OCI-LY7 (cell line): Measurements from ENCODE around the gene OBSL1. TPM values are rescaled to one million over a fixed set of nuclear protein-coding genes. Genes with fewer than 3 reads are reported as not detected.

Experiments used
- BruUV-seq: library from RNA; stranded (reverse); fragments of 400-500 nt; replicated peaks from 2 replicates; lab custom pipeline; 2021; lab: Mats Ljungman, UMichigan
- CTCF ChIA-PET: fragments of 300-600 bp; sonication (Branson Sonifier 250); formaldehyde crosslinking; loops from one replicate; lab custom pipeline; 2022; ENCODE audit warnings: antibody characterized with exemption; ENCODE audit not compliant: unreplicated experiment; lab: Charles Lee
- POLR2A ChIA-PET: fragments of 300-600 bp; sonication (Branson Sonifier 250); formaldehyde crosslinking; loops from one replicate; lab custom pipeline; 2022; ENCODE audit warnings: antibody characterized with exemption; lab: Charles Lee
- DNase-seq: peaks from one replicate; pipeline ENCODE4 v3.0.0-alpha.2; 2015; ENCODE audit warnings: low spot score
- H2AFZ ChIP-seq: fragments of 200-600 bp; sonication (generic), shearing (Covaris generic); 2 replicates; pipeline ENCODE4 v1.6.1; 2014; ENCODE audit warnings: mild to moderate bottlenecking, antibody characterized with exemption, low read length, moderate library complexity
- H3K27ac ChIP-seq: fragments of 200-600 bp; sonication (generic); 2 replicates; pipeline ENCODE4 v1.5.1; 2014; ENCODE audit warnings: mixed run types, low read depth, mild to moderate bottlenecking, moderate library complexity, low read length, inconsistent platforms; ENCODE audit not compliant: poor library complexity, severe bottlenecking
- H3K36me3 ChIP-seq: fragments of 200-600 bp; sonication (generic); 2 replicates; pipeline ENCODE4 v1.6.1; 2014; ENCODE audit warnings: mild to moderate bottlenecking, antibody characterized with exemption, low read length, moderate library complexity, mixed read lengths; ENCODE audit not compliant: insufficient read depth
- H3K4me1 ChIP-seq: fragments of 200-600 bp; sonication (generic); 2 replicates; pipeline ENCODE4 v1.5.1; 2014; ENCODE audit warnings: mild to moderate bottlenecking, low read length; ENCODE audit not compliant: insufficient read depth, poor library complexity, severe bottlenecking
- H3K4me2 ChIP-seq: fragments of 200-600 bp; sonication (generic); 2 replicates; pipeline ENCODE4 v1.6.1; 2014; ENCODE audit warnings: mild to moderate bottlenecking, low read length
- H3K4me3 ChIP-seq: fragments of 200-600 bp; sonication (generic); 2 replicates; pipeline ENCODE4 v1.5.1; 2014; ENCODE audit warnings: mild to moderate bottlenecking, low read depth, low read length; ENCODE audit not compliant: poor library complexity, severe bottlenecking
- H3K79me2 ChIP-seq: fragments of 200-600 bp; sonication (generic); 2 replicates; pipeline ENCODE4 v1.6.1; 2016; ENCODE audit warnings: low read depth, mild to moderate bottlenecking, low read length, moderate library complexity, mixed read lengths; ENCODE audit not compliant: insufficient read depth
- H3K9me2 ChIP-seq: fragments of 200-600 bp; sonication (generic); 2 replicates; pipeline ENCODE4 v1.6.1; 2016; ENCODE audit warnings: mild to moderate bottlenecking, low read length, mixed read lengths; ENCODE audit not compliant: insufficient read depth
- H3K9me3 ChIP-seq: fragments of 200-600 bp; sonication (generic); 2 replicates; pipeline ENCODE4 v1.6.1; 2014; ENCODE audit warnings: mild to moderate bottlenecking, mixed run types, low read length, mixed read lengths
- H4K20me1 ChIP-seq: fragments of 200-600 bp; sonication (generic); 2 replicates; pipeline ENCODE4 v1.6.1; 2014; ENCODE audit warnings: mild to moderate bottlenecking, antibody characterized with exemption, low read length, moderate library complexity, mixed read lengths; ENCODE audit not compliant: insufficient read depth
- CTCF ChIP-seq: fragments of 200-600 bp; sonication (generic); conservative IDR thresholded peaks from 2 replicates; pipeline ENCODE4 v1.5.1; 2014; ENCODE audit warnings: mild to moderate bottlenecking, antibody characterized with exemption, low read length, moderate library complexity, mixed read lengths
- EZH2phosphoT487 ChIP-seq: fragments of 200-600 bp; sonication (generic); IDR thresholded peaks from 2 replicates; pipeline ENCODE4 v1.6.1; 2018; ENCODE audit warnings: low read depth, borderline replicate concordance, mild to moderate bottlenecking, mixed run types, antibody characterized with exemption, low read length, moderate library complexity, mixed read lengths
- intact Hi-C: fragments of 100-400 bp; cut with micrococcal nuclease; formaldehyde crosslinking; loops from one replicate; pipeline ENCODE4 v1.10.0; 2022; ENCODE audit not compliant: unreplicated experiment
- total RNA-seq, 2 experiments: library from RNA; depleted of rRNA in 1 of 2; stranded (reverse); fragments of >200 nt in 1 of 2; shearing (Covaris generic) in 1 of 2; gene quantifications; 2 replicates each; pipeline ENCODE4 v1.2.3, GENCODE V29; 2014 to 2022

Gene OBSL1
- total RNA-seq, 2 experiments from 2014 or later: 0.25 TPM; not detected in 1

DNA sequence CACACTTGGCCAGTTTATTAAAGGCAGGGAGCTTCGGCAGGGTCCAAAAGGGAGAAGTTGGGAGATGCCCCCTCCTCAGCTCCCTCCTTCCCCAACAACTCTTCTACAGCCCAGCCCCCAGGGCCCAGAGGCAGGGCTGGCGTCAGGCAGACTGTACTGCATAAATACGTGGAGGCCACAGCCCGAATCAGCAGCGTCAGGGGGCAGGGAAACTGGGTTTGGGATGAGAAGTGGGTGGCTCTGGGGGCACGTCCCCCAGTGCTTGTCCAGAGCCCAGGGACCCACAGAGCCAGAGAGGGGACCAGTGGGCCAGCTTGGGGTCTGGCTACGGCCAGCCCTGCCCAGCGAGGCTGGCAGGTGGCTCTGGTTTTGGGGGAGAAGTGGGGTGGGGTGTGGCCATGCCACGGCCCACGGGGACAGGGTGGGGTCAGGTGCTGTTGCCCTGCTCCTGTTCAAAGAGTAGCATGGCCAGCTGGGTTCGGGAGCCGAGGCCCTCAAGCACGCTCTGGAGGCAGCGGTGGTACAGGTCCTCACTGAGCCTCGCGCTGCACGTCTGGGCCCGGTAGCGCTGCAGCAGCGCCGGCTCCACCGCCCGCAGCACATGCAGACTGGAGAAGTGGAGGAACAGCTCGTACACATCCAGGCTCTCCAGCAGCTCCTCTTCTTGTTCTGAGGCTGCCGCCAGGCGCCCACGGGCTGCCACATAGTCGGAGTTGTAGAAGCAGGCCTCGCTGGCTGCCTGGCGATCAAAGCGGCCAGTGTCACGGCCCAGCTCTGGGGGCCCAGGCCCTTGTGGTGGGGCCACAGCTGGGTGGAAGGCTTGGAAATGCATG is 32.2 kb downstream of the OBSL1 start:
- 0 out of 2 replicates have a peak, but pooled peaks cover 5% of the 10 kb centered on the region for H4K20me1 ChIP-seq
- peaks cover 9% of the 10 kb centered on the region; the same call in 1 of the 2 replicates for H3K79me2 ChIP-seq
- H3K27ac ChIP-seq: no peak overlapping the region
- no peak overlapping the region for H2AFZ ChIP-seq
- peaks cover 24% of the 10 kb centered on the region for H3K36me3 ChIP-seq
- no peaks in the 10 kb centered on the region for H3K9me3 ChIP-seq
- CTCF ChIA-PET: interaction anchor here (2.0 kb wide), 1 partner anchor 9 kb away, joined by 6 read pairs; no protein-coding TSS in a partner anchor
- H3K4me3 ChIP-seq: no peak overlapping the region
- no peaks in the 10 kb centered on the region for H3K4me1 ChIP-seq
- BruUV-seq: no TSS peak
- no peak for DNase-seq
- intact Hi-C loops: no loop called here
- POLR2A ChIA-PET: no interaction called here
- H3K9me2 ChIP-seq: no peaks in the 10 kb centered on the region
- H3K4me2 ChIP-seq: no peak overlapping the region
- no peak for TF ChIP-seq CTCF
- no peak for TF ChIP-seq EZH2phosphoT487

DNA sequence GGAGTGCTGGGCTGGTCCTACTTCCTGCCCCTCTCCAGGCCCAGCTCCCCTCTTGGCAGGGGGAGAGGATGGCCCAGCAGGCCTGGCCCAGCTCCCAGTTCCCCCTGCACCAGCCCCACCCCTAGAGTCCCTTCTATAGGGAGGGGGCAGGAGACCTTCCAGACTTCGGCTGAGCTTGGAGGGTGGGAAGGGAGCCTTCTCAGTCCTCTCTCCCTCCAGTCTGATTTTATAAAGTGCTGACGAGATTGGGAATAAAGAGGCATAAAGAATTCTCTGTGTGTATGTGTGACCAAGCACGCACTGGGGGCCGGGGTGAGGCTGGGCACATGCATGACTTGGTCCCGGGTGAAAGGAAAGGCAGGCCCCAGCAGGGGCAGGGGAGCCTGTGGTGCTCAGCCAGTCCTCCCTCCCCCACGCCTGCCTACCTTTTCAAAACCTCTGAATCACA is 32.8 kb downstream of the OBSL1 start:
- no peaks in the 10 kb centered on the region for H3K9me2 ChIP-seq
- H3K36me3 ChIP-seq: peaks cover 24% of the 10 kb centered on the region
- no peaks in the 10 kb centered on the region for H3K4me1 ChIP-seq
- ChIA-PET CTCF (no interaction called here), POLR2A (no interaction called here)
- no peak overlapping the region for H3K4me3 ChIP-seq
- H2AFZ ChIP-seq: no peak overlapping the region
- no peaks in the 10 kb centered on the region for H3K9me3 ChIP-seq
- intact Hi-C loops: no loop called here
- no TSS peak for BruUV-seq
- 0 out of 2 replicates have a peak, but pooled peaks cover 5% of the 10 kb centered on the region for H4K20me1 ChIP-seq
- no peak overlapping the region for H3K27ac ChIP-seq
- no peak overlapping the region for H3K4me2 ChIP-seq
- DNase-seq: no peak
- H3K79me2 ChIP-seq: peaks cover 9% of the 10 kb centered on the region; the same call in 1 of the 2 replicates
- TF ChIP-seq CTCF (no peak), EZH2phosphoT487 (no peak)
